ACC112 (cell line): Measurements from ENCODE around the gene CDH4.

ENCODE experiments used
- H2AFZ ChIP-seq: fragments of 200-600 bp; sonication (generic); one replicate; pipeline ENCODE4 v1.6.0; 2017; ENCODE audit warnings: antibody characterized with exemption, low read length; ENCODE audit not compliant: unreplicated experiment
- H3K27ac ChIP-seq: fragments of 200-600 bp; sonication (generic); 2 replicates; pipeline ENCODE4 v1.5.1; 2014; ENCODE audit warnings: low read depth, mild to moderate bottlenecking, antibody characterized with exemption, low read length, moderate library complexity
- H3K27me3 ChIP-seq: fragments of 200-600 bp; sonication (generic); 2 replicates; pipeline ENCODE4 v1.6.1; 2014; ENCODE audit warnings: mild to moderate bottlenecking, antibody characterized with exemption, low read length, moderate library complexity, mixed read lengths; ENCODE audit not compliant: insufficient read depth
- H3K36me3 ChIP-seq: fragments of 200-600 bp; sonication (generic); 2 replicates; pipeline ENCODE4 v1.6.1; 2016; ENCODE audit warnings: mild to moderate bottlenecking, antibody characterized with exemption, low read length, moderate library complexity, mixed read lengths; ENCODE audit not compliant: insufficient read depth
- H3K4me1 ChIP-seq: fragments of 200-600 bp; sonication (generic); one replicate; pipeline ENCODE4 v1.6.1; 2016; ENCODE audit warnings: low read length, mixed read lengths; ENCODE audit not compliant: insufficient read depth, unreplicated experiment, control insufficient read depth
- H3K4me3 ChIP-seq: fragments of 200-600 bp; sonication (generic); 2 replicates; pipeline ENCODE4 v1.5.1; 2014; ENCODE audit warnings: mild to moderate bottlenecking, low read depth, low read length
- H3K79me2 ChIP-seq: fragments of 200-600 bp; sonication (generic); one replicate; pipeline ENCODE4 v1.6.0; 2016; ENCODE audit warnings: low read length; ENCODE audit not compliant: control insufficient read depth, unreplicated experiment, insufficient read depth

The CDH4 gene

DNA sequence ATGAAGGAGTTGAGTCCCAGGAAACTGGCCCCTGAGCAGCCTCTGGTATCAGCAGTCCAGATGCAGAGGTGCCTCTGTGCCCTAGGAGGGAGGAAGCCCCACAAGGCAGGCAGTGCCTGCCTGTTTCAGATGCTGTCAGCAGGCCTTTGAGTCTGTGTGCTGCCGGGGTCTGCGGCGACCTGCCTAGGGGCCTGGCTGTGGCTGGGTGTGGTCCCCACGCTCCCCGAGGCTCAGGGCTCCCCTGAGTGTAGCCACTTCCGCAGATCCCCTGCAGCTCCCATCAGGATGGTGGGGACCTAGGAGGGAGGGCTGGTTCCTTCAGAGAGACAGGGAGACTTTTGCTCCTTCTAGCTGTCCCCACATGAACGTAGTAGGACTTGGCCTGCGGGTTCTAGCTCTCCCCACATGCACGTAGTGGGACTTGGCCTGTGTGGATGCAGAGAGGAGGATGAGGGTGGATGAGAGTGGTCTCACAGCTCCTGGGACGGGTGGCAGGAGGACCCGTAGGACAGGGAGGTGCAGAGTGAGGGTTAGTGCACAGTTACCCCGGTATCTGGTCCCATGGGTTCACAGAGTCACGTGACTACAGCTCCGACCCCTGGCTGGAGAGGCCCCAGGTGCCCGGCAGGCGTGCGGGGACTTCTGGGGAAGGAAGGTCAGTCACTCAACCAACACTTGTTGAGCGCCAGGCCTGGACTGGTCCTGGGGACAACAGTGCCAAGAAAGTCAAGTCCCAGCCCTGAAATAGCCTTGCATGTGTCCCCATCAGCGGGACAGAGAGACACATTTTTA lies 41.0 kb downstream of the CDH4 start:
- 0 out of 2 replicates have a peak, but pooled peaks cover under 1% of the 10 kb centered on the region for H3K36me3 ChIP-seq
- H2AFZ ChIP-seq, result no peak overlapping the region
- H3K27ac ChIP-seq, result no peak overlapping the region
- peaks cover 17% of the 10 kb centered on the region for H3K4me1 ChIP-seq
- H3K27me3 ChIP-seq, result no peaks in the 10 kb centered on the region
- no peak overlapping the region for H3K4me3 ChIP-seq
- H3K79me2 ChIP-seq, result no peaks in the 10 kb centered on the region

DNA sequence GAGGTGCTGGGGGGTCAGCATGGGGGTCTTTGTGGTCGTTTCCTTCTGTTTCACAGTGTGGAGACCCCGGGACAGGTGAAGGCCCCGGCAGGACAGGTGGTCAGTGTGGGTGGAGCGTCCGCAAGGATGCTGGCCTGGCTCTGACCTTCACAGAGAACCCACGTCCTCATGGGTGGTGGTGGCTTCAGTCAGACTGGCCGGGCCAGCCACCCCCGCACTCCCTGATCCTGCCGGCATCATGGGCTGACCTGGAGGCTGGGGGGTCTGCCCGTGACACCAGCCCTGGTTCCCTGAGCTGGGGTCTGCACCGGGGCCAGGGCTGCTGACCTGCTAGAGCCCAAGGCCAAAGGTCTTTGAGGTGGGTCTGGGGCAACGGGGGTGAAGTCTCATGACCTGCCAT lies 41.9 kb downstream of the CDH4 start:
- H3K27ac ChIP-seq, result no peak overlapping the region
- H3K27me3 ChIP-seq, result no peaks in the 10 kb centered on the region
- H3K79me2 ChIP-seq, result no peaks in the 10 kb centered on the region

DNA sequence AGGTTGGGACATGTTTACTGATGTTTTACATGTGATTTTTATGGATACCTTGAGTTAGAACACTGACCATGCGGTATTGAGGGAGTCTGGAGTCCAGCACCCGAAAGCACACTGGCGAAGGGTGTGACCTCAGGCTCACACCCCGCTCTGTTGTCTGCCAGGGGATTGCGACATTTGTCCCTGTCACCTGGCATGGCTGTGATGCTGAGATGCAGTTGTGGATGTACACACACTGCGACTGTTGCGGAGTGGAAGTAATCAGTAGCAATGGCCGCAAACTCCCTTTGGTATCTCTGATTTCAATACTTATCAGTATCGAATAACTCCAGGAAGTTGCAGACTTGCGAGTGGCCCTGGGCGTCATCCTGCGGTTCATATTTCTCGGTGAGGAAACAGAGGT lies 43.2 kb downstream of the CDH4 start:
- no peaks in the 10 kb centered on the region for H3K27me3 ChIP-seq
- H3K79me2 ChIP-seq, result no peaks in the 10 kb centered on the region
- H3K27ac ChIP-seq, result no peak overlapping the region
- no peaks in the 10 kb centered on the region for H3K36me3 ChIP-seq
- no peak overlapping the region for H3K4me3 ChIP-seq
- no peak overlapping the region for H2AFZ ChIP-seq
- peaks cover 17% of the 10 kb centered on the region for H3K4me1 ChIP-seq

More for the DNA sequence above, 41.9 kb downstream of the CDH4 start:
- peaks cover 17% of the 10 kb centered on the region for H3K4me1 ChIP-seq
- H2AFZ ChIP-seq, result no peak overlapping the region
- no peak overlapping the region for H3K4me3 ChIP-seq
- H3K36me3 ChIP-seq, result no peaks in the 10 kb centered on the region

DNA sequence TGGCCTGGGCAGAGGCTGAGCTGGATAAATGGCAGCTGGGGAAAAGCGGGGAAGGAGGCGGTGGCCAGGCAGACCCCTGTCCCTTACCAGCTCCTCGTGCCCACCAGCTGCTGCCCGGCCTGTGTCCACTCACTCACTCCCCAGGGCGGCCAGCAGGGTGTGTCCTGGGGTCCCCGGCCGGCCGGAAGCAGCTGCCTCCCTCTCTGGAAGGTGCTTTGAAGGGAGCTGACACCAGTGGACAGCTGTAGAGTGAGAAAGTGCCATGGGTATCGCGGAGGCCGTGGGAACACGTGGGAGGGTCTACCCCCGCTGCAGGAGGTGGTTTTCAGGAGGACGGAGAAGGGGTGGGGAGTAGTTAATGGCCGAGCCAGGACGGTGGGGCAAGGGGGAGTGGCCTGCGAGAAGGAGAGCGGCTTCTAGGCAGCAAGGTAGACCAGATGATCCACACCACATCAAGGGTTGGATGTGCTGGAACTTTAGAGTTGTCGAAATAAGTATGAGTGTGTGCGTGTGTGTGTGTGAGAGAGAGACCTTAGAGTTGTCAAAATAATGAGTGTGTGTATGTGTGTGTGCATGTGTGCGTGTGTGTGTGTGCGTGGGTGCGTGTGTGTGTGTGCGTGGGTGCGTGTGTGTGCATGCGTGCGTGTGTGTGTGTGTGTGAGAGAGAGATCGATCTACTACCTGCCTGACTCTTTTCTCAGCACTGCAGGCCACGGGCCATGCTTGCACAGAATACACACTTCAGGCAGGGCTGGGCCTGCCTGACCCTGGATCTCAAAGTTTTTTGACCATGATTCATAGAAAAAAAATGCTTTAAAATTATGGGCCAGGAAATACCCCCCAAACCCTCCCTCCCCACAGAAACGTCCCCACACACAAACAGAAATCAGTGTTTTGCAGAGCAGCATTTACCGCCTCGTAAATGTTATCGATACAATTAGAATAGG lies 43.9 kb downstream of the CDH4 start:
- no peaks in the 10 kb centered on the region for H3K79me2 ChIP-seq
- H3K4me3 ChIP-seq, result no peak overlapping the region
- peaks cover 17% of the 10 kb centered on the region for H3K4me1 ChIP-seq
- H3K27me3 ChIP-seq, result no peaks in the 10 kb centered on the region
- no peaks in the 10 kb centered on the region for H3K36me3 ChIP-seq
- no peak overlapping the region for H2AFZ ChIP-seq
- H3K27ac ChIP-seq, result no peak overlapping the region

DNA sequence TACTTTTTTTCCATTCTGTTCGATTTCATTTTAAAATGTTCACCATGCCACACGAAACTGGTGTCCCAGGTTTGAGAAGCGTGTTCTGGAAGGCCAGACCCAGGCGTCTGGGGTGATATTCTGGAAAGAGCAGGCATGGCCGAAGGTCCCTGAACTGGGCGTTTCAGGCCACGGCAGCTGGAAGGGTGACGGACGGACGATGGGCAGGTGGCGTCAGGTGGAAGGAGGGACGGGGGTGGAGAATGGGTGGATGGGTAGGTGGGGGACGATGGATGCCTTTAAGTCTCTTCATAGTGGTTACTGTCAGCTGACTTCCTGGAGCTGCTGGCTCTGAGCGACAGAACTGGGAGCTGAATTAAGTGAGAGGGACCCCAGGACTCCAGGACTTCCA lies 44.6 kb downstream of the CDH4 start:
- Histone ChIP-seq H2AFZ (no peak overlapping the region), H3K4me1 (peaks cover 17% of the 10 kb centered on the region), H3K36me3 (no peaks in the 10 kb centered on the region), H3K79me2 (no peaks in the 10 kb centered on the region), H3K27me3 (no peaks in the 10 kb centered on the region), H3K27ac (no peak overlapping the region), H3K4me3 (no peak overlapping the region)

DNA sequence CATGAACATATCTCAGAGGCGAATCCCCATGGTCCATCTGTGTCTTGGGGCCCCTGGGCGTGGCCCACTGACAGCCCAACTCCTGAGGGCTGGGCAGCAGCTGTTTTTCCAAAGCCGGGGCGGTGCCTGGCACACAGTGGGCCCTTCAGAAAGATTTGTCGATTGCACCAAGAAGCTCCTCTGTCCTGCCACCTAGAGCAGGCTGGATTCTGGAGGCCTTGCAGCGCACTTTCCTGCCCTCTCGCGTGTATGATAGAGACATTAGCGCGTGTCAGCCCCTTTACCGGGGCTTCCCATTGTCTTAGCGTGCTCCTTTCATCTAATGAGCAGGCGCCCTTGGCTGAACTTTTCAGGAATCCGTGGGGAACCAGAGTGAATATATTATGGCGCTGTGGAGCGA lies 45.4 kb downstream of the CDH4 start:
- no peak overlapping the region for H3K27ac ChIP-seq
- H3K36me3 ChIP-seq, result no peaks in the 10 kb centered on the region
- H3K79me2 ChIP-seq, result no peaks in the 10 kb centered on the region
- no peak overlapping the region for H2AFZ ChIP-seq
- no peaks in the 10 kb centered on the region for H3K27me3 ChIP-seq
- peaks cover 17% of the 10 kb centered on the region for H3K4me1 ChIP-seq
- H3K4me3 ChIP-seq, result no peak overlapping the region

DNA sequence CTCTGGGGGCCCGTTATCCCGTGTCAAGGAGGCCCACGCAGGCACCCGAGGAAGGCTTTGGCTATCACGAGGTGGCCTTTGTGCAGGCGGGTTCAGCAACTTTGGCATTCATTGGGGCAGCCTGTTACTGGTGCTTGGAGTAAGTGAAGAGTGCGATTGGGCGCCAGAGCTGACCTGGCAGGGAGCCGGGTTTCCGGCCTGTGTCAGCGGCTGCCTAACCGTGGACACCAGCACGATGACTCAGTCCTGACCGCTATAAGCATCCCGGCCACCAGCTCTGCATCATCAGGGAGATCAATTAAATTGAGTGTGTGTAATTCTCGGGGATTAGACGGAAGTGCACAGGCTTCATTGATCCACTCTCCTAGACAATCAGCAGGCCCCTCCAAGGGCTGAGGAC lies 45.9 kb downstream of the CDH4 start:
- Histone ChIP-seq H3K4me3 (no peak overlapping the region), H3K79me2 (no peaks in the 10 kb centered on the region), H3K27ac (no peak overlapping the region), H3K4me1 (peaks cover 17% of the 10 kb centered on the region), H3K36me3 (no peaks in the 10 kb centered on the region), H3K27me3 (no peaks in the 10 kb centered on the region), H2AFZ (no peak overlapping the region)

DNA sequence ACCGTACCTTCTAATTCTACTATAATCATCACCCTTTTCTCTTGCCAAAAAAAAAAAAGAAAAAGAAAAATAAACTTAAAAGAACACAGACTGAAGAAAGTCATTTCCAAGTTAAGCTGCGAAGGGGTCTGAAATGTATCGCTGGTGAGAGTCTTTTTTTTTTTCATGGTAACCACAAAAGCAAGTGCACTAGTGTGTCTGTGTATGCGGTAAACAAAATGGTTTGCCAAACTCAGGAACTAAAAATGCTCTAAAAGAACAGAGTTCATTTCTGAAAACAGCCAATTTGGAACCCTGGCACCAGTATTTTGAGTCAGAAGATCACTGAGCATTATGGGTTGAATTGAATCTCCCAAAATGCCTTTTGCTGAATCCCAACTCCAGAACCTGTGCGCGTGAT lies 46.6 kb downstream of the CDH4 start:
- Histone ChIP-seq H3K27me3 (no peaks in the 10 kb centered on the region), H2AFZ (no peak overlapping the region), H3K79me2 (no peaks in the 10 kb centered on the region), H3K36me3 (no peaks in the 10 kb centered on the region), H3K4me3 (no peak overlapping the region), H3K27ac (no peak overlapping the region), H3K4me1 (peaks cover 17% of the 10 kb centered on the region)

DNA sequence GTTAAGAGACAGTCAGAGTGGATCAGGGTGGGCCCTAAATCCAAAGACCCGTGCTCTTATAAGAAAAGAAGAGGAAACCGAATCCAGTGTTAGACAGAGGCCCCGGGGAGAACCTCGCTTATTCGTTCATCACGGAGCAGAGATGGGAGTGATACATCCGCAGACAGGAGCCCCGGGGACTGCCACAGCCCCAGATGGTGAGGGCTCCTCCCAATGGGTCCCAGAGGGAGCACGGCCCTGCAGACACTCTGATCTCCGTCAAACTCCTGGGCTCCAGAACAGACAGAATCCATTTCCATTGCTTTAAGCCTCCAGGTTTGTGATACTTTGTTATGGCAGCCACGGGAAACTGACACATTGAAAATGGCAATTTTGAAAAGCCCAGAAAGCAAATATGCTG lies 47.0 kb downstream of the CDH4 start:
- no peaks in the 10 kb centered on the region for H3K36me3 ChIP-seq
- no peak overlapping the region for H3K4me3 ChIP-seq
- H3K27ac ChIP-seq, result no peak overlapping the region
- H3K4me1 ChIP-seq, result peaks cover 17% of the 10 kb centered on the region
- no peak overlapping the region for H2AFZ ChIP-seq
- H3K79me2 ChIP-seq, result no peaks in the 10 kb centered on the region
- H3K27me3 ChIP-seq, result no peaks in the 10 kb centered on the region

DNA sequence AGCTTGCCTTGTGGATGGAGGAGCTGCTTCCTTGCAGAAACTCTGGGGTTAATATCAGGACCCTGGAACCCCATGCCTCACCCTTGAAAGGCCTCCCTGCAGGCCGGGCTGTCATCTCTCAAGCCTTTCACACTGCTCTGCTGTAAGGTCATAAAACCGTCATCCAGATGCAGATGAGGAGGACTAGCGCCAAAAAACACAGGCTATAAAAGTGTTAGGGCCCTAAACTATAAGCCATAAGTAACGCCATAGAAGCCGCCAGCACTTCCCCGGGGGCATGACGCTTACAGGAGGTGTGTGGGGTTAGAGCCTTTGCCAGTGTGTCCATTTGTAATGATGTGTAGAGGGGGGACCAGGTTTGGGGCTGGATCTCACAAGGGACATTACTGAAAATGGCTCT lies 47.6 kb downstream of the CDH4 start:
- Histone ChIP-seq H3K4me1 (peaks cover 17% of the 10 kb centered on the region), H3K36me3 (no peaks in the 10 kb centered on the region), H3K27me3 (no peaks in the 10 kb centered on the region)

More for the DNA sequence above, 47.6 kb downstream of the CDH4 start:
- no peaks in the 10 kb centered on the region for H3K79me2 ChIP-seq
- H3K27ac ChIP-seq, result no peak overlapping the region
- no peak overlapping the region for H2AFZ ChIP-seq
- no peak overlapping the region for H3K4me3 ChIP-seq
